ENCODE data around the gene MAP3K20. TPM values are rescaled to one million over a fixed set of nuclear protein-coding genes. Genes with fewer than 3 reads are reported as not detected.

MAP3K20 gene
- total RNA-seq, 5 donors from 2014 or later (not counting 1 experiment from before 2014, with no cell fraction given): 1.1 to 3.0 (median 1.4) TPM

- ATAC-seq (replicated peaks in 1 of 4) (no peak), DNase-seq (no peak)
- no peak overlapping the region for H3K27ac Mint-ChIP-seq
- H3K4me1 Mint-ChIP-seq: no peaks in the 10 kb centered on the region
- H3K27me3 Mint-ChIP-seq: peaks cover 3 to 6% of the 10 kb centered on the region in 2 donors
- H3K9me3 Mint-ChIP-seq: no peaks in the 10 kb centered on the region
- no peak overlapping the region for H3K4me3 ChIP-seq (ENCODE audit: control insufficient read depth in 1 of 2, extremely low read depth in 1 of 2, low read length in 1 of 2)
- H3K4me3 Mint-ChIP-seq: no peak overlapping the region
- no peaks in the 10 kb centered on the region for H3K9me3 ChIP-seq
- POLR2A ChIA-PET: no interaction called here
- 92% methylated on average over 2 of the region's 5 CpGs for WGBS (ENCODE audit: insufficient coverage)
- no peak overlapping the region for H3K27ac ChIP-seq (ENCODE audit: low read length)
- CTCF ChIA-PET: interaction anchor here (0.6 kb wide), 2 partner anchors 1657 to 1715 kb away, joined by 3 read pairs; no protein-coding TSS in a partner anchor
- peaks cover 3% of the 10 kb centered on the region in 2 experiments for H3K4me1 ChIP-seq (ENCODE audit: control insufficient read depth in 1 of 2, extremely low read depth in 1 of 2, insufficient read depth in 2 of 2, low read length in 2 of 2)
- no peaks in the 10 kb centered on the region for H3K36me3 ChIP-seq (ENCODE audit: control insufficient read depth in 2 of 2, extremely low read depth in 1 of 2, insufficient read depth in 1 of 2, low read length in 1 of 2)
- peaks cover 0 to 2% of the 10 kb centered on the region in 2 experiments for H3K27me3 ChIP-seq (replicated peaks in 1 of 2; ENCODE audit: control insufficient read depth in 2 of 2, extremely low read depth in 1 of 2, insufficient read depth in 2 of 2, low read length in 1 of 2)
- no peaks in the 10 kb centered on the region for H3K36me3 Mint-ChIP-seq
Observed at GRCh38 chr2:173230181-173230580, 154.5 kb downstream of the MAP3K20 start.

GRCh38 chr2:173231042-173231441, 155.4 kb downstream of the MAP3K20 start:
- Mint-ChIP-seq H3K27ac (peak overlapping the region in 1 of 2 donors; percentile 11), H3K27me3 (peaks cover 3 to 6% of the 10 kb centered on the region in 2 donors), H3K36me3 (no peaks in the 10 kb centered on the region), H3K4me1 (no peaks in the 10 kb centered on the region), H3K4me3 (no peak overlapping the region), H3K9me3 (no peaks in the 10 kb centered on the region)
- no peaks in the 10 kb centered on the region for H3K9me3 ChIP-seq
- H3K27ac ChIP-seq (ENCODE audit: low read length): no peak overlapping the region
- peaks cover 3% of the 10 kb centered on the region in 2 experiments for H3K4me1 ChIP-seq (ENCODE audit: control insufficient read depth in 1 of 2, extremely low read depth in 1 of 2, insufficient read depth in 2 of 2, low read length in 2 of 2)
- CTCF ChIA-PET: no interaction called here
- DNase-seq (no peak), ATAC-seq (replicated peaks in 1 of 4) (peak in 1 of 4 experiments; percentile 36)
- H3K27me3 ChIP-seq (replicated peaks in 1 of 2; ENCODE audit: control insufficient read depth in 2 of 2, extremely low read depth in 1 of 2, insufficient read depth in 2 of 2, low read length in 1 of 2): peaks cover 0 to 2% of the 10 kb centered on the region in 2 experiments
- WGBS (ENCODE audit: insufficient coverage): 17% methylated on average over 1 of the region's 1 CpG
- no peak overlapping the region for H3K4me3 ChIP-seq (ENCODE audit: control insufficient read depth in 1 of 2, extremely low read depth in 1 of 2, low read length in 1 of 2)
- no peaks in the 10 kb centered on the region for H3K36me3 ChIP-seq (ENCODE audit: control insufficient read depth in 2 of 2, extremely low read depth in 1 of 2, insufficient read depth in 1 of 2, low read length in 1 of 2)
- POLR2A ChIA-PET: no interaction called here

- Histone ChIP-seq H3K9me3 (no peaks in the 10 kb centered on the region), H3K27ac (ENCODE audit: low read length) (no peak overlapping the region), H3K4me3 (ENCODE audit: control insufficient read depth in 1 of 2, extremely low read depth in 1 of 2, low read length in 1 of 2) (no peak overlapping the region), H3K36me3 (ENCODE audit: control insufficient read depth in 2 of 2, extremely low read depth in 1 of 2, insufficient read depth in 1 of 2, low read length in 1 of 2) (no peaks in the 10 kb centered on the region), H3K27me3 (replicated peaks in 1 of 2; ENCODE audit: control insufficient read depth in 2 of 2, extremely low read depth in 1 of 2, insufficient read depth in 2 of 2, low read length in 1 of 2) (peaks cover 0 to 2% of the 10 kb centered on the region in 2 experiments), H3K4me1 (ENCODE audit: control insufficient read depth in 1 of 2, extremely low read depth in 1 of 2, insufficient read depth in 2 of 2, low read length in 2 of 2) (peaks cover 3% of the 10 kb centered on the region in 2 experiments)
- Mint-ChIP-seq H3K36me3 (no peaks in the 10 kb centered on the region), H3K27me3 (peaks cover 3 to 6% of the 10 kb centered on the region in 2 donors), H3K4me1 (no peaks in the 10 kb centered on the region), H3K27ac (peak overlapping the region in 1 of 2 donors; percentile 11), H3K9me3 (no peaks in the 10 kb centered on the region), H3K4me3 (no peak overlapping the region)
- ATAC-seq (replicated peaks in 1 of 4): no peak
- 50% methylated on average over 1 of the region's 1 CpG for WGBS (ENCODE audit: insufficient coverage)
- ChIA-PET POLR2A (no interaction called here), CTCF (no interaction called here)
- no peak for DNase-seq
Observed at GRCh38 chr2:173231465-173231864, 155.8 kb downstream of the MAP3K20 start.

- no peak for ATAC-seq (replicated peaks in 1 of 4)
- 86% methylated on average over 2 of the region's 5 CpGs for WGBS (ENCODE audit: insufficient coverage)
Observed at GRCh38 chr2:173232956-173233744, 157.5 kb downstream of the MAP3K20 start.

GRCh38 chr2:173235947-173236803, 160.5 kb downstream of the MAP3K20 start:
- ChIA-PET POLR2A (no interaction called here), CTCF (interaction anchor here in 1 of 2 donors (0.6 kb wide), 1 partner anchor 92 kb away, joined by 4 read pairs; no protein-coding TSS in a partner anchor)
- Mint-ChIP-seq H3K9me3 (no peaks in the 10 kb centered on the region), H3K27ac (no peak overlapping the region), H3K27me3 (no peaks in the 10 kb centered on the region), H3K4me3 (no peak overlapping the region), H3K4me1 (no peaks in the 10 kb centered on the region), H3K36me3 (no peaks in the 10 kb centered on the region)
- Histone ChIP-seq H3K9me3 (no peaks in the 10 kb centered on the region), H3K27me3 (replicated peaks in 1 of 2; ENCODE audit: control insufficient read depth in 2 of 2, extremely low read depth in 1 of 2, insufficient read depth in 2 of 2, low read length in 1 of 2) (no peaks in the 10 kb centered on the region), H3K27ac (ENCODE audit: low read length) (no peak overlapping the region), H3K4me1 (ENCODE audit: control insufficient read depth in 1 of 2, extremely low read depth in 1 of 2, insufficient read depth in 2 of 2, low read length in 2 of 2) (peaks cover under 1 to 3% of the 10 kb centered on the region in 2 experiments), H3K36me3 (ENCODE audit: control insufficient read depth in 2 of 2, extremely low read depth in 1 of 2, insufficient read depth in 1 of 2, low read length in 1 of 2) (no peaks in the 10 kb centered on the region), H3K4me3 (ENCODE audit: control insufficient read depth in 1 of 2, extremely low read depth in 1 of 2, low read length in 1 of 2) (no peak overlapping the region)
- 100% methylated on average over 4 of the region's 5 CpGs for WGBS (ENCODE audit: insufficient coverage)
- no peak for DNase-seq
- no peak for ATAC-seq (replicated peaks in 1 of 4)

More at GRCh38 chr2:173232956-173233744, 157.5 kb downstream of the MAP3K20 start:
- POLR2A ChIA-PET: no interaction called here
- no peak overlapping the region for H3K4me3 ChIP-seq (ENCODE audit: control insufficient read depth in 1 of 2, extremely low read depth in 1 of 2, low read length in 1 of 2)
- no peak overlapping the region for H3K27ac ChIP-seq (ENCODE audit: low read length)
- Mint-ChIP-seq H3K27me3 (peaks cover 0 to 1% of the 10 kb centered on the region in 2 donors), H3K36me3 (no peaks in the 10 kb centered on the region), H3K9me3 (no peaks in the 10 kb centered on the region), H3K4me3 (no peak overlapping the region), H3K27ac (no peak overlapping the region), H3K4me1 (no peaks in the 10 kb centered on the region)
- H3K36me3 ChIP-seq (ENCODE audit: control insufficient read depth in 2 of 2, extremely low read depth in 1 of 2, insufficient read depth in 1 of 2, low read length in 1 of 2): no peaks in the 10 kb centered on the region
- H3K4me1 ChIP-seq (ENCODE audit: control insufficient read depth in 1 of 2, extremely low read depth in 1 of 2, insufficient read depth in 2 of 2, low read length in 2 of 2): peaks cover 3% of the 10 kb centered on the region in 2 experiments
- H3K9me3 ChIP-seq: no peaks in the 10 kb centered on the region
- H3K27me3 ChIP-seq (replicated peaks in 1 of 2; ENCODE audit: control insufficient read depth in 2 of 2, extremely low read depth in 1 of 2, insufficient read depth in 2 of 2, low read length in 1 of 2): peaks cover 0 to 2% of the 10 kb centered on the region in 2 experiments
- DNase-seq: no peak
- CTCF ChIA-PET: no interaction called here

GRCh38 chr2:173238385-173238784, 162.7 kb downstream of the MAP3K20 start:
- Mint-ChIP-seq H3K27me3 (peaks cover 0 to 3% of the 10 kb centered on the region in 2 donors), H3K9me3 (no peaks in the 10 kb centered on the region), H3K4me1 (no peaks in the 10 kb centered on the region), H3K4me3 (no peak overlapping the region), H3K36me3 (no peaks in the 10 kb centered on the region), H3K27ac (no peak overlapping the region)
- H3K9me3 ChIP-seq: no peaks in the 10 kb centered on the region
- H3K36me3 ChIP-seq (ENCODE audit: control insufficient read depth in 2 of 2, extremely low read depth in 1 of 2, insufficient read depth in 1 of 2, low read length in 1 of 2): no peaks in the 10 kb centered on the region
- H3K4me3 ChIP-seq (ENCODE audit: control insufficient read depth in 1 of 2, extremely low read depth in 1 of 2, low read length in 1 of 2): no peak overlapping the region
- H3K27ac ChIP-seq (ENCODE audit: low read length): no peak overlapping the region
- no CpG with 5 or more reads among the region's 4 CpGs for WGBS (ENCODE audit: insufficient coverage)
- DNase-seq (no peak), ATAC-seq (replicated peaks in 1 of 4) (no peak)
- POLR2A ChIA-PET: no interaction called here
- CTCF ChIA-PET: no interaction called here
- no peaks in the 10 kb centered on the region for H3K27me3 ChIP-seq (replicated peaks in 1 of 2; ENCODE audit: control insufficient read depth in 2 of 2, extremely low read depth in 1 of 2, insufficient read depth in 2 of 2, low read length in 1 of 2)
- H3K4me1 ChIP-seq (ENCODE audit: control insufficient read depth in 1 of 2, extremely low read depth in 1 of 2, insufficient read depth in 2 of 2, low read length in 2 of 2): no peaks in the 10 kb centered on the region
